ELF-1 (cell line): Measurements from ENCODE around the gene CD226.

Experiments
- DNase-seq: peaks from one replicate; pipeline ENCODE4 v3.0.0-alpha.2; 2016; ENCODE audit warnings: low read depth, low spot score

The CD226 gene

GRCh38 chr18:69817335-69817940 is 130.2 kb downstream of the CD226 start:
- DNase-seq, result no peak

GRCh38 chr18:69814861-69815385 is 132.8 kb downstream of the CD226 start:
- DNase-seq, result peak; percentile 53

- no peak for DNase-seq
These were observed 134.1 kb downstream of the CD226 start for GRCh38 chr18:69813559-69813958.

DNA sequence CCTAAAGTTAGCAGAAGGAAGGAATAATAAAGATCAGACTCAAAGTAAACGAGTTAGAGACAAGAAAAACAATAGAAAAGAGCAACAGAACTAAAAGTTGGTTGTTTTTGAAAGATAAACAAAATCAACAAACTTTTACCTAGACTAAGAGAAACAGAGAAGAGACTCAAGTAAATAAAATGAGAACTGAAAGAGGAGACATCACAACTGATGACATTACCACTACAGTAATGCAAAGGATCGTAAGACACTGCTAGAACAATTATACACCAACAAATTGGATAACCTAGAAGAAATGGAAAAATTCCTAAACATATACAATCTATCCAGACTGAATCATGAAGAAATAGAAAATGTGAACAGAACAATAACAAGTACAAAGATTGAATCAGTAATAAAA is 139.3 kb downstream of the CD226 start:
- no peak for DNase-seq

- no peak for DNase-seq
These were observed 142.7 kb downstream of the CD226 start for GRCh38 chr18:69804776-69805501.
